Pancreas (tissue), 10 donors: Measurements from ENCODE around the gene KLF6. TPM values are rescaled to one million over a fixed set of nuclear protein-coding genes. Genes with fewer than 3 reads are reported as not detected.
A peak's percentile ranks its signal among the peaks of the same experiment; 100 is the strongest.

Experiments
- ATAC-seq, 4 donors: fragments of 200-7000 bp; cut with Tn5 transposase; one replicate each; pipeline versions ENCODE4 v1.8.0 to v1.9.1; 2020; ENCODE audit warnings: mild to moderate bottlenecking in 4 of 4, moderate library complexity in 4 of 4
- DNase-seq, 6 donors: peaks; one replicate each; pipeline ENCODE4 v3.0.0-alpha.2; 2020
- FAIRE-seq: peaks from 2 replicates; lab custom pipeline; 2012; peaks lifted over from hg19 to GRCh38; lab: Jason Lieb, UNC
- H3K27ac ChIP-seq, 4 donors: fragments of 200-600 bp; sonication (generic); 1 replicate in 3 of 4; 2 replicates in 1 of 4; pipeline versions ENCODE4 v1.5.0 to v1.8.0; 2020
- H3K27me3 ChIP-seq, 4 donors: fragments of 200-600 bp; one replicate each; pipeline ENCODE4 v1.8.0; 2021
- H3K36me3 ChIP-seq, 3 donors: fragments of 200-600 bp; sonication (generic) in 1 of 3; one replicate each; pipeline versions ENCODE4 v1.5.0 to v1.8.0; 2020 to 2021
- H3K4me1 ChIP-seq, 3 donors: fragments of 200-600 bp; one replicate each; pipeline ENCODE4 v1.8.0; 2021
- H3K4me3 ChIP-seq, 4 donors: fragments of 200-600 bp; sonication (generic) in 2 of 4; one replicate each; pipeline versions ENCODE4 v1.5.0 to v1.8.0; 2020 to 2021
- H3K9me3 ChIP-seq, 4 donors: fragments of 200-600 bp; one replicate each; pipeline ENCODE4 v1.8.0; 2021
- CTCF ChIP-seq, 4 donors: fragments of 200-600 bp; sonication (generic) in 3 of 4; IDR thresholded peaks; one replicate each; pipeline versions ENCODE4 v1.5.0 to v1.8.0; 2021; ENCODE audit warnings: antibody characterized with exemption in 4 of 4
- WGBS, 2 donors: extraction: QIAGEN DNeasy Blood & Tissue Kit; methylation state at CpG; one replicate each; pipeline ENCODE4 v1.1.7; 2013; 5-methylcytosine and 5-hydroxymethylcytosine counted together
- intact Hi-C, 3 donors: fragments of 100-400 bp; cut with DNase I; formaldehyde crosslinking; loops; one replicate each; pipeline versions ENCODE4 v1.11.1 to v1.14.2; 2022
- polyA plus RNA-seq, 2 donors: library from polyadenylated mRNA; stranded (reverse); fragments of 200-250 nt; gene quantifications; one replicate each; pipeline ENCODE4 v1.2.3, GENCODE V29; 2013
- total RNA-seq, 6 donors: library from RNA; stranded (reverse); fragmentation: NEBNext Ultra II Directional in 4 of 6; extraction: Animal tissue kit (Norgen Biotek cat#: 25700) in 4 of 6; gene quantifications; one replicate each; pipeline versions ENCODE4 v1.2.1 to v1.2.4, GENCODE V29; 2021 to 2023
- donor health status: healthy with polysubstance abuse.
- donor health status: DM: no; HTN: no; CAD: no; lungs with moderate emphysema.
- donor health status: DM: no; HTN: no; CAD: no.
- donor health status: control.
- donor health status: control.
- donor health status: Bipolar disorder and iron deficiency.
- donor health status: DM: yes; HTN: yes; CAD: no.
- donor health status: DM: no; HTN: no; CAD: no.
- donor health status: DM: no; HTN: no; CAD: no.
- donor health status: DM: yes; HTN: yes; CAD: no.

KLF6 gene
- total and polyA plus RNA-seq, 8 donors, result 29.0 to 157 (median 57.9) TPM

DNA sequence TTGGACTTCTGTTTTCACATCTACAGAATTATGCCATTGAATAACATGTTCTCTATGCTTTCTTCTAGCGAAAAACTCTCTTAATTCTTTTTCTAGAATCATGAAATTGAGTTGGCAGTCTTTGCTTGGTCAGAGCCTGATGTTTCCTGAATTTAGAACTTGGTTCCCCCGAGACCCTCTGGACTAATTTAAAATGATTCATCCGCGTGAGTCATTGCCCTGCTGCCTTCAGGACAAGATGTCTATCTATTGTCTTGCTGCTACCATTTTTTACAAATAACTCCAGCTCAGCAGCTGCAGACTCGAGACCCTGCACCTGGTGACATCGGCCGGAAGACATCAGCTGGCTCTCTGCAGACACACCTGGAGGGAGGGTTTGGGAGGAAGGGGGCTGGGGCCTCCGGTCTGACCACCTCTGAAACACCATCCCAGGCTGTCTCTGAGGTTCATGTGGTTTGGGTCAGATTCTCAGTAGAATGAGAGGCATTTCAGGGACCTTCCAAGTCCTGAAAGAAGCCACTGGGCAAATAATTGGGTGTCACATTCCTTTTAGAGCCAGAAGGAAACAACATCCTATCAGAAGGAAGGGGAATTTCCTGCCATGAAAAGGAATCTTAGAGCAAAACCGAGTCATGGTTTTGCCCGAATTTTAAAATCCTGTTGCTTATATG, 20.9 kb upstream of the KLF6 start:
- ATAC-seq (no peak), FAIRE-seq (no peak), DNase-seq (no peak)
- intact Hi-C loops, result no loop called here
- 75 to 78% methylated on average over 10 of the region's 10 CpGs for WGBS, 2 donors
- Histone ChIP-seq H3K36me3 (no peaks in the 10 kb centered on the region), H3K27me3 (no peaks in the 10 kb centered on the region), H3K4me3 (no peak overlapping the region), H3K4me1 (peaks cover 33 to 74% (median 42%) of the 10 kb centered on the region in 3 donors), H3K27ac (peak overlapping the region in 3 of 4 donors; percentile 24 to 96 (median 84)), H3K9me3 (no peaks in the 10 kb centered on the region)
- no peak for TF ChIP-seq CTCF (IDR thresholded peaks at IDR 0.05)

- no peak for DNase-seq
- no peak for FAIRE-seq
- Histone ChIP-seq H3K4me3 (no peak overlapping the region), H3K27ac (peak overlapping the region in 3 of 4 donors; percentile 24 to 96 (median 84)), H3K4me1 (peaks cover 28 to 68% (median 35%) of the 10 kb centered on the region in 3 donors), H3K9me3 (no peaks in the 10 kb centered on the region), H3K27me3 (no peaks in the 10 kb centered on the region), H3K36me3 (no peaks in the 10 kb centered on the region)
- peak in 1 of 4 donors; percentile 10 for ATAC-seq
- no peak for TF ChIP-seq CTCF (IDR thresholded peaks at IDR 0.05)
- intact Hi-C loops, result no loop called here
- WGBS, 2 donors, result 68 to 73% methylated on average over 7 of the region's 7 CpGs
Measured at GRCh38 chr10:3805201-3805790, 20.3 kb upstream of the KLF6 start.

GRCh38 chr10:3803927-3804741, 19.1 kb upstream of the KLF6 start:
- H3K27me3 ChIP-seq, result no peaks in the 10 kb centered on the region
- no peaks in the 10 kb centered on the region for H3K9me3 ChIP-seq
- H3K4me1 ChIP-seq, result peaks cover 19 to 61% (median 26%) of the 10 kb centered on the region in 3 donors
- ATAC-seq (peak in 1 of 4 donors; percentile 23), FAIRE-seq (no peak), DNase-seq (no peak)
- H3K36me3 ChIP-seq, result no peaks in the 10 kb centered on the region
- H3K4me3 ChIP-seq, result no peak overlapping the region
- peak overlapping the region; percentile 25 to 96 (median 69) for H3K27ac ChIP-seq
- no peak for TF ChIP-seq CTCF (IDR thresholded peaks at IDR 0.05)
- WGBS, 2 donors, result 60 to 77% methylated on average over 13 of the region's 13 CpGs
- intact Hi-C loops, result no loop called here

DNA sequence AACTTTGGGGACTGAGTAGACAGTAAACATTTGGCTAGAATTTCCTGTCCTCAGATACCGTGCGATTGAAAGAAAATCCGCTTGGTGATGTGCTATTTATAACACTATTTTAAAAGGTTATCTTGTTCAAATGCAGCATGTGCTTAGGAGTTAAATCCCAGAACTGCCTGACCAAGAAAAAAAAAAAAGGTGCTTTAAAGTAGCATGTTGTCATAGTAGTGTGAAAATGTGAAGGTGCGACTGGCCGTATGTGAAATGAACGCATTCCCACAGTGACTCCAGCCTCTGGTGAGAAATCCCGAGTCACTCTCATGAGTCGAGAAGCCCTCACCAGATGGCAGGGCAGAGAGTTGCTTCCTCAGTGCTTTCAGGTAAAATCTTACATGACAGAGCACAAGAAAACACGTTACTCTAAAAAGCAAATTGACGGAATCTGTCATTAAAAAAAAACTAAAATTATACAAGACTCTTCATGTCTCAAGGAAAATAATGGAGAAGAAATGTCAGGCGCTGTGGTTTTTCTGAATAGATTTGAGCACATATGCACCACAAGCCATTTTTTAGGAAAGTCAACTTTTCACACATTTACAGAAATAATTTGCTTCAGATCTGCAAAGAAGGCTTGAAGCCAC, 18.4 kb upstream of the KLF6 start:
- no peaks in the 10 kb centered on the region for H3K9me3 ChIP-seq
- no peaks in the 10 kb centered on the region for H3K36me3 ChIP-seq
- intact Hi-C loops, result no loop called here
- peak overlapping the region; percentile 25 to 96 (median 69) for H3K27ac ChIP-seq
- H3K27me3 ChIP-seq, result no peaks in the 10 kb centered on the region
- DNase-seq (peak in 5 of 6 donors; percentile 50 to 76 (median 62)), ATAC-seq (peak; percentile 76 to 86 (median 82)), FAIRE-seq (no peak)
- peaks cover 13 to 54% (median 24%) of the 10 kb centered on the region in 3 donors for H3K4me1 ChIP-seq
- TF ChIP-seq CTCF (IDR thresholded peaks at IDR 0.05), result no peak
- peak overlapping the region in 1 of 4 donors; percentile 8 for H3K4me3 ChIP-seq
- WGBS, 2 donors, result 17% methylated on average over 11 of the region's 11 CpGs
